ENCODE measurements around the gene TPI1.
A peak's percentile ranks its signal among the peaks of the same experiment; 100 is the strongest.
"Not testable (repeated sequence)": the region's sequence is repeated elsewhere in the genome, so short reads cannot be mapped to it uniquely, and the experiment has no call there.

Gene TPI1

GRCh38 chr12:6894321-6894720, 27.0 kb downstream of the TPI1 start:
- DNase-seq = no peak

- DNase-seq = no peak
Measured at GRCh38 chr12:6896846-6897435, 29.6 kb downstream of the TPI1 start.

- DNase-seq = no peak
Measured at GRCh38 chr12:6899427-6899826, 32.1 kb downstream of the TPI1 start.

- DNase-seq = no peak
Measured at GRCh38 chr12:6899837-6900519, 32.6 kb downstream of the TPI1 start.

GRCh38 chr12:6902448-6902847, 35.1 kb downstream of the TPI1 start:
- DNase-seq = no peak

GRCh38 chr12:6903722-6904121, 36.4 kb downstream of the TPI1 start:
- no peak for DNase-seq

GRCh38 chr12:6904280-6905276, 37.2 kb downstream of the TPI1 start, which contains the start of gene LRRC23:
TSS of gene LRRC23 (plus strand) at chr12:6904822. CDS start at chr12:6905634, 812 bp downstream.
- DNase-seq = peak; percentile 95

GRCh38 chr12:6905414-6906040, 38.2 kb downstream of the TPI1 start:
- no peak for DNase-seq

GRCh38 chr12:6908141-6908540, 40.8 kb downstream of the TPI1 start:
- DNase-seq = not testable (repeated sequence)

GRCh38 chr12:6909421-6910145, 42.3 kb downstream of the TPI1 start:
- no peak for DNase-seq

- DNase-seq = no peak
Measured at GRCh38 chr12:6912164-6912935, 45.0 kb downstream of the TPI1 start.

- peak; percentile 73 for DNase-seq
Measured at GRCh38 chr12:6914246-6914946, 47.1 kb downstream of the TPI1 start, which contains the start of gene ENO2. TSS of gene ENO2 (plus strand) at chr12:6914580. CDS start at chr12:6915833, 1,253 bp downstream.

GRCh38 chr12:6914947-6915788, 47.8 kb downstream of the TPI1 start:
- no peak for DNase-seq

- DNase-seq = no peak
Measured at GRCh38 chr12:6915789-6916285, 48.5 kb downstream of the TPI1 start.

GRCh38 chr12:6916426-6917200, 49.3 kb downstream of the TPI1 start:
- DNase-seq = no peak

- DNase-seq = peak; percentile 57
Measured at GRCh38 chr12:6917491-6918231, 50.3 kb downstream of the TPI1 start.

GRCh38 chr12:6919588-6919987, 52.3 kb downstream of the TPI1 start:
- DNase-seq = no peak
